ENCODE results near the gene MRFAP1L1. TPM values are rescaled to one million over a fixed set of nuclear protein-coding genes. Genes with fewer than 3 reads are reported as not detected.
A peak's percentile ranks its signal among the peaks of the same experiment; 100 is the strongest.
"Not testable (repeated sequence)": the region's sequence is repeated elsewhere in the genome, so short reads cannot be mapped to it uniquely, and the experiment has no call there.

The MRFAP1L1 gene
- 25.0 TPM for total RNA-seq

DNA sequence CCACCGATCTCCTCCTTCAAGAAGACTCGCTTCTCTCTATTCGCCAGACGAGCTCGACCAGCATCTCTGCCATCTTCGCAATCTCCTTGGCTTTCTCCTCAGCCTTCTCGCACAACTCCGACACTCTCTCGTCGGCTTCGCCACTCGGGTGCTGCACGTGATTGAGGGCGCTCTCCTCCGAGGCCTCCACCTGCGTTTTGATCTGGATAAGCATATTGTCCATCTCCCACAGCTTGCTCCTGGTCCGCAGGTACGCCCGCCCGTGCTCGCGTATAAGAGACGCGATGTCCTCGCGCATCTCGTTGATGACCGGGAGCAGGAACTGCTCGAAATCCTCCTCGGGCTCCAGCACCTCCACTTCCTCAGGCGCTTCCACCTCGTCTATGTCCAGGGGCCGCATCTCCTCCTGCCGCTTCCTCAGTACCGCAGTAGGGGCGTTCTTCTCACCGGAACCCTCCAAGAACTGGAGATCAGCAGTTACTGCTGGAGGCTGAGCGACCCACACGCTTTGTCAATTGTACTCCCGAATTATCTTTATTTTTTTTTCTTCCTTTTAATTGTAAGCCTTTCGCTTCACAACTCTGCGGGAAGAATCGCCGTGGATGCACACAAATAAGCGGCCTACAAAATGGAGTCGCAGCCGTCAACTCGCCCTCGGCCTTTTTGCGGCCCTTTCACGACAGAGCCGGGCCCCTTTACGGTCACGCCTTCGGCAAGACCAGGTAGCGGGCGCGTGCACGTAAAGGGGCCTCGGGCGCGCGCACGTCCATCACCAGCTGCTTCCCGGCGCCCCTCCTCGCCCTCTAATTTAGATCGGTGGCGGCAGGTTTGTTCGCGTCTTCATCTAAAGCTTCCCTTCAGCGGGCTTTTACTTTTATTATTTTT lies at the start of gene MRFAP1L1:
Gene MRFAP1L1 (minus strand): TSS at position 636 of the 885 bp plus-strand sequence. CDS start 236 bp downstream, at position 400.
- DNase-seq (ENCODE audit: low read depth in 2 of 3, low spot score in 2 of 3) = peak; percentile 85 to 98 (median 97)

DNA sequence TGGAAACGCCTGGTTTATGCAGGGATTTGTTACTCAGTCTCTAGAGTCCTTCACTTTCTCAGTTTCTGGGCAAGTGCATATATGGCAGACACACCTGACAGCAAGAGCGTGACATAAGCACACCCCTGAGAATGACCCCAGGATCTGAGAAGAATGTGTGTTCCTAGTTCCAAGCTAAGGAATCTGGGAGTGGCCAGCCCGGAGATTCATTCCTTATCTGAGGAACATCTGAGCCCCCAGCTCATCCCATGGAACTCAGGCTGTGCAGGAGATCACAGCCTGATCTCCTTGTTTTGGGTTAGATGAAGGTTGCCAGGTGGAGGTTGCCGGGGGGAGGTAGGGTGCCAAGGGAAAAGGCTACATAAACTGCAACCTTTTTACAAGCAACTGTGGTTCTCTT lies 49.1 kb upstream of the MRFAP1L1 start:
- no peak for DNase-seq (ENCODE audit: low read depth in 2 of 3, low spot score in 2 of 3)

DNA sequence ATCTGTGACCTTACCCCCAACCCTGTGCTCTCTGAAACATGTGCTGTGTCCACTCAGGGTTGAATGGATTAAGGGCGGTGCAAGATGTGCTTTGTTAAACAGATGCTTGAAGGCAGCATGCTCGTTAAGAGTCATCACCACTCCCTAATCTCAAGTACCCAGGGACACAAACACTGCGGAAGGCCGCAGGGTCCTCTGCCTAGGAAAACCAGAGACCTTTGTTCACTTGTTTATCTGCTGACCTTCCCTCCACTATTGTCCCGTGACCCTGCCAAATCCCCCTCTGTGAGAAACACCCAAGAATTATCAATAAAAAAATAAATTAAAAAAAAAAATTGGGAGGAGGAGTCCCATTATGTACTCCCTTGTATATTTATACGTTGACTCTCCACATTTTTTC lies 46.7 kb upstream of the MRFAP1L1 start:
- not testable (repeated sequence) for DNase-seq (ENCODE audit: low read depth in 2 of 3, low spot score in 2 of 3)

DNA sequence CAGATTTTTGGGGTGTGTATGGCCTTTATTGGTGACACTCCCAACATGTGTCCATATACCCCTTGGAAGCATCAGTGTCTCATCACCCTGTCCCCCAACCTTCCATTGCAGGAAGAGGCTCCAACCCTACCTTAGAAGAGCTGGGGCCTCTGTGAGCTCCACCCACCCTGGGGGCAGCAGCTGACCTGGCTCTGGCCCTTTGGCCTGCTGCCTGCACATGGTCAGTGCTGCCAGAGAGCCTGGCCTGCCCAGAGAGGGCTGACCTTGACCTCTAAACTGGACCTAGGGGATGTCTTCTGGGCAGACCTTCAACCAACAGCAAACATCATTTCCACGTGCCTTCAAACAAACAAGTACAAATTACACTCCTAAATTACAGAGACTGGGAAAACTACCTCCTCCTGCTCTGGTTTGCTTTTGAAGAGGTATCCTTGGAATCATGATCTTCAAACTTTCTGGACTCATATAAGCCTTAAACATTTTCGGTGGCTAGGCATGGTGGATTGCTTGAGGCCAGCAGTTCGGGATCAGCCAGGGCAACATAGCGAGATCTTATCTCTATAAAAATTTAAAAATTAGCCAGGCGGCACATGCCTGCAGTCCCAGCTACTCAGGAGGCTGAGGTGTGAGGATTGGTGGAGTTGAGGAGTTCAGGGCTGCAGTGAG lies 45.6 kb upstream of the MRFAP1L1 start:
- no peak for DNase-seq (ENCODE audit: low read depth in 2 of 3, low spot score in 2 of 3)

DNA sequence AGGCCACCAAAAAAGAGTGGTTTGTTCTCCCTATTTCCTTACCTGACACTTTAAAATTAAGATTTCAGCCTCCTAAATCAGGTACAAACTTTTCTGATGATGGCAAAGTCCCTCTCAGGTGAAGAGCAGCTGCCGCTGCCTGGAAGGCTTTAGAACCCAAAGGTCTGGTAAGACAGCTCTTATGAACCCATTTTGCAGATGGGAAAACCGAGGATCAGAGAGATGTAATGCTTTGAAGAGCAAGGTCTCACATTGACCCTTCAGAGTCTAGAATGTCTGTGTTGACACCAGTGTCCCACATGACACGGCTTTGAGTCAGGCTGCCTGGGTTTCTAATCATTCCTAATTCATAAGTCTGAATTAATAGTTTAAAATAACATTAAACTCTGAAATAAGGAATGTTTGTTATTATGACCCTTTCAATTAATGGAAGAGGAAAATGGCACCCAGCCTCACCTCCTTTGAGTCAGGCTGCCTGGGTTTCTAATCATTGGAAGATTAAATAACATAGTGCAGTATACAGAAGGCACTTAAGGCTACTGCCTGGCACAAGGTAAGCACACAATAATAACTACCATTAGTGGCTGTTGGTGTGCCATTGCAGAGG lies 44.9 kb upstream of the MRFAP1L1 start:
- DNase-seq (ENCODE audit: low read depth in 2 of 3, low spot score in 2 of 3) = no peak

DNA sequence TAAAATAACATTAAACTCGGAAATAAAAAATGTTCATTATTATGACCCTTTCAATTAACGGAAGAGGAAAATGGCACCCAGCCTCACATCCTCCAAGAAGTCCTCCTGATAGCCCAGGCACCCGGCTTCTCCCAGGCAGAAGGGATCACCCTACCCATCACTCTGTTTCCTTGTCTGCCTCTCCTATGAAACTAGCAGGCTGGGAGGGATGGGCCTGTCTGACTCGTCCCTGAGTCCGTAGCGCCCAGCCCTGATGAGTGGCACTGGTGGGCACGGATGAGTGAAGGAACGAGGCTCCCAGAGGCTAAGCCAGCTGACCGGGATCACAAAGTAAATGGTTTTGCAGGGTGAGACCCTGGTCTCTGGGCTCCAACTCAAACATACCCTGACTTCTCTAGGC lies 44.2 kb upstream of the MRFAP1L1 start:
- DNase-seq (ENCODE audit: low read depth in 2 of 3, low spot score in 2 of 3) = no peak

DNA sequence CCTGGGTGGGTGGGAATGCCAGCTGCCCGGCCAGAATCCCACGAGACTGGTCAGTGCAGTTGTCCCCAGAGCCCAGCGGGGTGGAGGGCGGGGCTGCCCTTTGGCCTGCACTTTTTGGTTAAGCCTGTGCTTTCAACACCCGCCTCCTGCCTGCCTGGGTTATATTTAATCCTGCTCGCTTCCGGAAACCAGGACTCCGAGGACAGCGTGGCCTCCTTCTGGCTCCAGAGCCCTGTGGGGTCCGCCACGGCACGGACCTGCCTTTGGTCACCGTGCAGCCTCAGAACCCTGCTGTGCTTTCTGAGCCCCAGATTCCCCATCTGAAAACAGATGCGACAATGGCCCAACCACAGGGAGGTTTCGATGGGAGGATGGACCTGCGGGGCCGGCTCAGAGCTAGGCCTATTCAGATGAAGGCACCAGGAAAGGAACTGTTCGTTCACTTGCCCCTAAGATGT lies 43.5 kb upstream of the MRFAP1L1 start:
- no peak for DNase-seq (ENCODE audit: low read depth in 2 of 3, low spot score in 2 of 3)

DNA sequence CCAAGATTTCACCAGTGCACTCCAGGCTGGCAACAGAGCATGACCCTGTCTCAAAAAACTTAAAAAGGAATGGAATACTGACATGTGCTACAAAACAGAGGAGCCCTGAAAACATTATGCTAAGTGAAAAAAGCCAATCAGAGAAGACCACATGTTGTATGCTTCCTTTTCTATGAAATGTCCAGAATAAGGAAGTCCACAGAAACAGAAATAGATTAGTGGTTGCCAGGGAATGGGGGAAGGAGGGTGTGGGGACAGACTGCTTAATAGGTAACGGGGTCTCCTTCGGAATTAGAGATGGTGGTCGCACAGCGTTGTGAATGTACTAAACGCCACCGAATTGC lies 42.8 kb upstream of the MRFAP1L1 start:
- peak in 1 of 3 donors; percentile 52 for DNase-seq (ENCODE audit: low read depth in 2 of 3, low spot score in 2 of 3)

DNA sequence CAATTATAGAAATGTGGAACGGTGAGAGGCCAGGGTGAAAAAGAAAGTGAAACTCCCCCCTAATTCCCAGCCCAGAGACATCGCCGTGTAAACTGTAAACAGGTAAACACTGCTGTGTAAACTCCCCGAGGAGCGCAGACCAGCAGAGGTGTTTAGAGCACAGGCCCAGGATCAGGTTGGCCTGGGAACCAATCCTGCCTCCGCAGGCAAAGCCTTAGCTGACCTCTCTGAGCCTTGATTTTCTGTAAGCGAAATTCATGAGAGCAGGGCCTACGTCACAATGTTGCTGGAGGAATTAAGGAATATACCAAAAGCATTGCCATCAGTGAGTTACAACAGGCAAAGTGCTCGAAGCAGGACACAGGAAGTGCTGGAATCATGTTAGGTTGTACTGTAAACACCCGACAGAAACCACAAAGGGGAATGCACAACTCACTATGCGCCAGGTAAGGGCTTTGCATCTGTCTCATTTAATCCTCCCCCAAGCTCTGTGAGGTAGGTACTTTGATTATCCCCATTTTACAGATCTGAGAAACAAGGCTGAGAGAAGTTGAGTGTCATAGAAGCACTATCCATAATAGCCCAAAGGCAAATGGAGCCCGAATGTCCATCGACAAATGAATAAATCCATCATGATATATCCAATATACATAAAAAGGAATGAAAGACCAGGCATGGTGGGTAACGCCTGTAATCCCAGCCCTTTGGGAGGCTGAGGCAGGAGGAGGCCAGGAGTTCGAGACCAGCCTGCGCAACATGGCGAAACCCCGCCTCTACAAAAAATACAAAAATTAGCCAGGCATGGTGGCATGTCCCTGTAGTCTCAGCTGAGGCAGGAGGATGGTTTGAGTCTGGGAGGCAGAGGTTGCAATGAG lies 42.2 kb upstream of the MRFAP1L1 start:
- no peak for DNase-seq (ENCODE audit: low read depth in 2 of 3, low spot score in 2 of 3)

DNA sequence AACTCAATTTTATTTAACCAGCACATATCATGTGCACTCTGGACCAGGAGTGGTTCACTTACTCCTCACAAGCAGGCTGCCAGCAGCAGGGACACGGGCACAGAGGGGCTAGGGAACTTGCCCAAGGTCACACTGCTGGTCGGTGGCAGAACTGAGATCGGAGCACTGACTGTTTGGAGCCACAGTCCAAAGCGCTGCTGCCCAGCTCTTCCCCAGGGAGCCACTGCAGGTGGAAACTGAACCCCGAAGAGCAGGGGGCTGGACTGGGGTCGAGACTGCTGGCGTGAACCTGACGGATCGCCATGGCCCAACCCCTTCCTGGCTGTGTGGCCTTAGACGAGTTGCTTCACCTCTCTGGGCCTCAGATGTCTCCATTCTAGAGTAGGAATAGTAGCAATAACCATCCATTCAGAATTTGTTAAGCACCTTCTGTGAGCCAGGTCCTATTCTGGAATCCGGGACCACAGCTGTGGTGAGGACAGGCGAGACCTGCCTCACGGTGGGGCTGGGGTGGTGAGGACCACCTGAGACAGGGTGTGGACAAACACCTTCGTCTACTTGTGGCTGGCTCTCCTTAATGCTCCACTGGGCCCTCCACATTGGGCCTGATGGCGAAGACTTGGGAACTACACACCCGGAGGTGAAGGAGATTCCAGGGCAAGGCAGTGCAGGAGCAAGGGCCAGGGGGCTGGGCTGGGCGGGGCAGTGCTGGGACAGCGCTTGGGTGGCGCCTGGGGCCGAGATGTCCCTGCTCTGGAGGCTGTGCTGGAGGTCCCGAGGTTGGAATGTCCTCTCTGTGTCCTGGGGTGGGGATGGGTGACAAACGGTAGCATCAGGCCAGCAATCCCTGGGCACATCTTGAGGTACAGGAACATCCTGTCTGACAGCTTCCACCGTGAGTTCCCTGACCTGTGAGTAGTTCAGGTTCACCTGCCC lies 40.9 kb upstream of the MRFAP1L1 start:
- no peak for DNase-seq (ENCODE audit: low read depth in 2 of 3, low spot score in 2 of 3)

DNA sequence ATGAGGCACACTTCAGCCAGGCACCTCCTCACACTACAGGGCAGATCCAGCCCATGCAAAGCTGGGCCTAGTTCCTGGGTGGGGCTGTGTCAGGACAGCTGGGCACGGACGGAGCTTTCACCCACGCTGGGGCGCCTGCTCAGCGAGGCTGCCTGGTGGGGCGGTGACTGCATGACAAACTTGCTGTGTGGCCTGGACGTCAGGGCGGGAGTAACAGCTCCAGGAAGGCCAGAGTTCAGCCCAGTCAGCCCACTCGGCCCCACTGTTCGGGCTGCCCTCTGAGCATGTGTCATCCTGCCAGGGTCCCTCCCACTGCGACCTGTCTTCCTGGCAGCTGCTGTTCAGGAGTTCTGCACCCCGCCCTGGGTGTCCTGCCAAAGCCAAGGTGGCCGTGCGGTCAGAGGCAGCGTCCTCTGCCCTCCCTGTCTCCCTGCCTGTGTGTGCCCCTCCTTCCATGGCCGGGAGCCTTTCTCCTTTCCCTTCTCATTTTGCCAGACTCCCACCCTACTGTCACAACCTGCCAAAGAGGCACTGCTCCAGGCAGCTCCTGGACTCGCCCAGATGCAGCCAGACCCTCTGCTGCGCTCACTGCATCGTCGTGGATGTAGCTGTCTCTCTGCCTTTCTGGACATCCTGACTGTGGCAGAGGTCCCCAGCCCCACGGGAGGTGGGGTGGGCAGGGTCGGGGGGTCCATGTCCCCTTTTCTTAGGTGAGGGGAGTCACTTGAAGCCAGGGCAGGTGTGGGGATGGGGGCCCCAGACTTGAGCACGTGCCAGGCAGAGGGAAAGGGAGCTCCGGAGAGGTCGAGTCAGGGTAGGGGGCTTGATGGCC lies 39.9 kb upstream of the MRFAP1L1 start:
- no peak for DNase-seq (ENCODE audit: low read depth in 2 of 3, low spot score in 2 of 3)

DNA sequence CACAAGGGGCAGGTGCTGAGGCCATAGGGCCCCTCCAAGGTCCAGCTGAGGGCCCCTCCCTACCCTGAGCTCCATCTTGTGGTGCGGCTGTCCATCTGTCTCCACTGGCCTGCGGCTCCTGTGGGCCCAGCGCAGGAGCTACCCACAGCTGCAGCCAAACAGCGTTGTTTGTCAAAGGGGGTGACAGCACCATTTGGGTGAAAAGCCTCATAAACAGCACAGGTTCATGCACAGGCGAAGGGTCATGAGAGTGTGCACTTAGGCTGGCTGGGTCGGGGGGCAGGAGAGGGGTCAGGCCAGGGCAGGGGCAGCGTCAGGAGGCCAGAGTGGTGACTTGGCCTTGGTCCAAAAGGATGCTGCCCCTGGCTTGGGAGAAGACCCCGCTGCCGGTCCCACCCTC lies 38.6 kb upstream of the MRFAP1L1 start:
- DNase-seq (ENCODE audit: low read depth in 2 of 3, low spot score in 2 of 3) = no peak

DNA sequence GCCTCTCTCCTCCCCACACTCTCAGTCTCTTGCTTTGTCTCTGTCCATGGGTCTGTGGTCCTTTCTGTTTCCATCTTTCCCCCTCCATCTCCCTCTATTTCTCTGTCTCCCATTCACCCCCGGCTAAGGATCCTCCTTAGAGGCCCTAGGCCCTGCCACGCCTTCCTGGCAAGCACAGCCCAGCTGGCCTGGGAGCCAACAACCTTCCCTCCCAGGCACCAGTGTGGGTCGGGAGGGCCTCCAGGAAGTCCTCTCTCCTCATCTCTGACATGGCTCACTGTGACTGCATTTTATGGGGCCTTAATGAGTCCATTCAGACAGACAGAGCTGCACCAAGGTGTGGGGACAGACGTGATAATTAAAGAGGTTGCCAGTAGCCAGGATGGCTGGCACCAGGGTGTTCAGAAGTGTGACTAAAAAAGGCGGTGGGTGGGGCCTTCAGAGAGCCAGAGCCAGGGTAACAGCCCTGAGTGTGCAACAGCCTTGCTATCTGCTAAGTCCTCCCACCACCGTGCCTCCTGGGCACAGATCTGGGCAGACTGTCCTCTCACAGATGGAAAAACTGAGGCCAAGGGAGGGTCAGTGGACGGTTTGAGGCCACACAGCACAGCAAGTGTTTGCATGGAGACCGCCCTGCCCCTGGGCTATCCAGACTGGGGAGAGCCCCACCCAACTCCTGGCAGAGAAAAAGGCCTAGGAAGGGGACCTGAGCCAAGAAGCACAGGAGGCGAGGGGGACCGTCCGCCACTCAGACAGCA lies 37.8 kb upstream of the MRFAP1L1 start:
- no peak for DNase-seq (ENCODE audit: low read depth in 2 of 3, low spot score in 2 of 3)

DNA sequence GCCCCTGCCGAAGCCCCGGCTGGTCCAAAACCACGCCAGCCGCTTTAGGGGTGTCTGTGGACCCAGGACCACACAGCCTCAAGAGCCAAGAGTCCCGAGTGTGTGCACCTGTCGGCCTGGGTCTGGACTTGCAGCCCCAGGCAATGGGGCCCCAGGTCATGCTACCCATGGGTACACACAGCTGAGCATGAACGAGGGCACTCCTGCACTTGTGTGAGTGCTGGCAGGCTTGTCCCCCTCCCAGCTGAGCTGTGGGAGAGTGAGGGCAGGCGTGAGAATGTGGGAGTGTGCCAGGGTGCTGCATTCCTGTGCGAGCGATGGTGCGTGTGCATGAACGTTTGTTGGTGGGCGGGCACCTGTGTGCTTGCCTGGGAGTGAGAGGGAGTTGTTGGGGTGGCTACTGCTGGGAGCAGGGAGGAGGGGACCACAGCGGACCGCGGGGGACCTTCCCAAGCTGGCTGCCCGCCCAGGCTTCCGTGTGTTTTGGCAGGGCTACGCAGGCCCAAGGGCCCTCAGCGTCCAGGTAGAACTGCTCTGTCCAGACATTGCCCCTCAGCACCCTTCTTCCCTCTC lies 37.1 kb upstream of the MRFAP1L1 start:
- no peak for DNase-seq (ENCODE audit: low read depth in 2 of 3, low spot score in 2 of 3)

DNA sequence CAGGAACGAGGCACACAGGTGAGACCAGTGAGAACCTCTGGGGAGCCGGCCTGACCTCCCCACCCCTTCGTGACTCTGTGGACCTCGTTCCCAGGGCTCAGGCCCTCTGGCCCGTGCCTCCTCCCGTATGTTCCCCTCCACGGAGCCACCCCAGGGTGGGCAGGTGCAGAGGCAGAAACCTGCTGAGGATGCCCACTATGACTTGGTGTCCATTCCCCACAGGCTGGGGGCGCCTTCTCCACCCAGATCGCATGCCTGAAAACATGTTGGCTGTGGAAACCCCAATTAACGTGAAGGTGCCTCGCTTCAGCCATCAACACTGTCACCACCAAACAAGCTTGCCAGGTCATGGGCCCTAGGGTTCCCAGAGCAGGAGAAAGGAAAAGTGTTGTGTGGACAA lies 33.3 kb upstream of the MRFAP1L1 start:
- DNase-seq (ENCODE audit: low read depth in 2 of 3, low spot score in 2 of 3) = no peak

DNA sequence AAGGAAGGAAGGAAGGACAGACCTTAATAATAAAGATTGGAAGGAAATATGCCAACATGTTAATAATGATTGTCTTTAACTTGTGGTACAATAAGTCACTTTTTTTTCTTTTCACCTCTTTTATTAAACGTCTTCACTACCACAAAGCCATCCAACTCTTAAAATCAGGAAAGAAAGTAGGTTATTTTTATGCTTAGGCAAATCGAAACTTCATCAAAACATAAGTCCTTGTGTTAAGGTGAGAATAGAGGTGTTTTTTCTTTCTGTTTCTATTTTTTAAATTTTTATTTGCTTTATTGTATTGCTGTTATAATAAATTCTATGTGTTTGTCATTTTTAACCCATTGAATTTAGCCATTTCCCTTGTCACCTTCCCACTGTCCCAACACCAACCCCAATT lies 32.8 kb upstream of the MRFAP1L1 start:
- no peak for DNase-seq (ENCODE audit: low read depth in 2 of 3, low spot score in 2 of 3)

DNA sequence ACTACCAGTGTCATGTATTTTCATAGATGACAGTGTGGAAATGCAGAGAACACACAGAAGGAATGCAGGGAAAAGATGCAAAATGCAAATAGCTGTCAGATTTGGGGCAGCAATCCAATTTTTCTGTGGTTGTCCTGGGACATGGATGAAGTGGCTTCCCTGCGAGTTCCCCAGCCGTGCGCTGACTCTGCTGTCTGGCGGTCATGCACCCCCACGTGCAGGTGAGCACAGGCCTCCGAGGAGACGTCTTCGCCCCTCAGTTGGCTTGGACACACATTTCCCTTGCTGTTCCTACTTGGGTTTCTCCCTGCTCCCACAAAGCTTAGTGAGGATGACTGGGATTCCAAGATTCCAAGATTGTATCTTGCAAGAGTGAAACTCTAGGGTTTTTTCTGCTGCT lies 30.7 kb upstream of the MRFAP1L1 start:
- no peak for DNase-seq (ENCODE audit: low read depth in 2 of 3, low spot score in 2 of 3)

DNA sequence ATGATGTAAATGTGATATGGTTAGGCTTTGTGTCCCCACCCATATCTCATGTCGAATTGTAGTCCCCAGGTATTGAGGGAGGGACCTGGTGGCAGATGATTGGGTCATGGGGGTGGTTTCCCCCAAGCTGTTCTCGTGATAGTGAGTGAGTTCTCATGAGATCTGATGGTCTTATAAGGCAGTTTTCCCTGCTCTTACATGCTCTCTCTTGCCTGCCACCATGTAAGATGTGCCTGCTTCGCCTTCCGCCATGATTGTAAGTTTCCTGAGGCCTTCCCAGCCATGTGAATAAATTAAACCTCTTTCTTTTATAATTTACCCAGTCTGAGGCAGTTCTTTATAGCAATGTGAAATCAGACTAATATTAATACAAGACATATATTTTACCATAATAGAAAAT lies 30.3 kb upstream of the MRFAP1L1 start:
- no peak for DNase-seq (ENCODE audit: low read depth in 2 of 3, low spot score in 2 of 3)

All from hematopoietic multipotent progenitor cell (in vitro differentiated cells).